K562 (cell line): ENCODE results near the gene HEMGN. TPM values are rescaled to one million over a fixed set of nuclear protein-coding genes. Genes with fewer than 3 reads are reported as not detected.

Source experiments
- ADNP ChIP-seq: fragments of 200-800 bp; sonication (Bioruptor generic); IDR thresholded peaks from 2 replicates; pipeline ENCODE4 v1.6.1; 2016; ENCODE audit warnings: missing genetic modification characterization, missing compliant biosample characterization
- ATF1 ChIP-seq, 2 experiments: fragments of 450-650 bp in 1 of 2; IDR thresholded peaks; 2 replicates each; pipeline ENCODE4 v1.6.1; 2016; ENCODE audit warnings: missing compliant biosample characterization in 1 of 2, missing genetic modification characterization in 1 of 2
- BCL6 ChIP-seq: fragments of 250-450 bp; sonication (Bioruptor Pico); IDR thresholded peaks from 2 replicates; pipeline ENCODE4 v1.4.0; 2020
- CBFA2T2 ChIP-seq: fragments of 450-650 bp; conservative IDR thresholded peaks from 2 replicates; pipeline ENCODE4 v1.6.1; 2017; ENCODE audit warnings: mild to moderate bottlenecking
- CBX5 ChIP-seq: IDR thresholded peaks from 2 replicates; pipeline ENCODE4 v1.6.1; 2014; ENCODE audit warnings: low read depth, borderline replicate concordance
- CSDE1 ChIP-seq, 2 experiments: fragments of 450-650 bp; IDR thresholded peaks; 2 replicates each; pipeline ENCODE4 v1.6.1; 2016; ENCODE audit warnings: mild to moderate bottlenecking in 1 of 2
- CXXC5 ChIP-seq: fragments of 250-450 bp; sonication (Bioruptor Pico); IDR thresholded peaks from 2 replicates; pipeline ENCODE4 v1.8.0; 2022; ENCODE audit warnings: inconsistent platforms, mild to moderate bottlenecking, moderate library complexity
- FOXP1 ChIP-seq: sonication (generic); formaldehyde crosslinking; IDR thresholded peaks from 2 replicates; pipeline ENCODE4 v1.8.0; 2022; ENCODE audit warnings: mild to moderate bottlenecking, missing genetic modification reagents
- MAFF ChIP-seq: IDR thresholded peaks from 2 replicates; pipeline ENCODE4 v1.6.1; 2012; ENCODE audit warnings: low read length, improper control_type of control experiment
- MED1 ChIP-seq: sonication (generic); formaldehyde crosslinking; IDR thresholded peaks from 2 replicates; pipeline ENCODE4 v1.8.1; 2023; ENCODE audit warnings: missing genetic modification reagents, borderline replicate concordance
- MITF ChIP-seq: IDR thresholded peaks from 2 replicates; pipeline ENCODE4 v1.6.1; 2014; ENCODE audit warnings: antibody characterized with exemption
- MLX ChIP-seq, 2 experiments: fragments of 450-650 bp in 1 of 2; sonication (generic) in 1 of 2; formaldehyde crosslinking; conservative IDR thresholded peaks; 2 replicates each; pipeline versions ENCODE4 v1.4.0 to v1.8.1; 2020 to 2022; ENCODE audit warnings: mild to moderate bottlenecking in 1 of 2, missing genetic modification reagents in 1 of 2
- MTA3 ChIP-seq: fragments of 450-650 bp; formaldehyde crosslinking; IDR thresholded peaks from 2 replicates; pipeline ENCODE4 v1.6.1; 2017; ENCODE audit warnings: mild to moderate bottlenecking, borderline replicate concordance
- NCOA6 ChIP-seq: fragments of 450-650 bp; IDR thresholded peaks from 2 replicates; pipeline ENCODE4 v1.6.1; 2017; ENCODE audit warnings: mild to moderate bottlenecking
- PHF8 ChIP-seq: fragments of 200-600 bp; sonication (generic); IDR thresholded peaks from 2 replicates; pipeline ENCODE4 v1.6.1; 2012; ENCODE audit warnings: mixed run types, mild to moderate bottlenecking, inconsistent platforms, low read length, moderate library complexity, borderline replicate concordance
- PTTG1 ChIP-seq: fragments of 450-650 bp; IDR thresholded peaks from 2 replicates; pipeline ENCODE4 v1.6.1; 2016; ENCODE audit warnings: low read depth, mild to moderate bottlenecking, missing genetic modification characterization, missing compliant biosample characterization
- PURB ChIP-seq: sonication (generic); formaldehyde crosslinking; IDR thresholded peaks from 2 replicates; pipeline ENCODE4 v1.9.0; 2021; ENCODE audit warnings: low read depth, mild to moderate bottlenecking, missing genetic modification reagents
- RBM39 ChIP-seq: fragments of 200-400 bp; formaldehyde crosslinking; optimal IDR thresholded peaks from 2 replicates; pipeline ENCODE3; 2018; ENCODE audit warnings: low read depth, low read length
- SIN3A ChIP-seq, 2 experiments: fragments of 150-350 bp in 1 of 2; IDR thresholded peaks; 2 replicates each; pipeline ENCODE4 v1.6.1; 2011 to 2016; ENCODE audit warnings: borderline replicate concordance in 2 of 2, low read depth in 2 of 2, low read length in 2 of 2, mild to moderate bottlenecking in 2 of 2, moderate library complexity in 2 of 2; ENCODE audit not compliant: control insufficient read depth in 1 of 2
- SMAD1 ChIP-seq: fragments of 150-350 bp; IDR thresholded peaks from 2 replicates; pipeline ENCODE4 v1.6.1; 2014; ENCODE audit warnings: low read length, low read depth; ENCODE audit not compliant: partially characterized antibody
- SMC3 ChIP-seq: conservative IDR thresholded peaks from 2 replicates; pipeline ENCODE4 v1.6.1; 2011; ENCODE audit warnings: low read depth, low read length, improper control_type of control experiment; ENCODE audit not compliant: insufficient read depth
- SP1 ChIP-seq: sonication (generic); formaldehyde crosslinking; IDR thresholded peaks from 2 replicates; pipeline ENCODE4 v1.8.1; 2022; ENCODE audit warnings: mild to moderate bottlenecking, missing genetic modification reagents
- TARDBP ChIP-seq: fragments of 450-650 bp; IDR thresholded peaks from 2 replicates; pipeline ENCODE4 v1.6.1; 2016
- TCF7L2 ChIP-seq: fragments of 150-350 bp; IDR thresholded peaks from 2 replicates; pipeline ENCODE4 v1.6.1; 2016; ENCODE audit warnings: low read depth, mild to moderate bottlenecking, low read length, moderate library complexity
- ZBTB17 ChIP-seq: fragments of 450-650 bp; formaldehyde crosslinking; IDR thresholded peaks from 2 replicates; pipeline ENCODE4 v1.4.0; 2020; ENCODE audit warnings: mild to moderate bottlenecking
- ZNF133 ChIP-seq: fragments of 250-450 bp; sonication (Bioruptor Pico); IDR thresholded peaks from 2 replicates; pipeline ENCODE4 v1.4.0; 2020; ENCODE audit warnings: mild to moderate bottlenecking
- ZNF274 ChIP-seq: IDR thresholded peaks from 2 replicates; pipeline ENCODE4 v1.6.1; 2011; ENCODE audit warnings: low read depth, mild to moderate bottlenecking, low read length, moderate library complexity, borderline replicate concordance
- ZNF778 ChIP-seq: fragments of 450-650 bp; formaldehyde crosslinking; IDR thresholded peaks from 2 replicates; pipeline ENCODE4 v1.4.0; 2020; ENCODE audit warnings: mild to moderate bottlenecking, moderate library complexity
- ZNF780A ChIP-seq: fragments of 250-450 bp; sonication (Bioruptor Pico); IDR thresholded peaks from 2 replicates; pipeline ENCODE4 v1.5.0; 2021; ENCODE audit warnings: mild to moderate bottlenecking
- polyA plus RNA-seq, 8 experiments: library from polyadenylated mRNA; depleted of rRNA in 4 of 8; stranded (reverse) in 5 of 8; unstranded in 3 of 8; fragments of >200 nt; fragmentation: Nextera tagmentation in 2 of 8; fragmentation: Illumina TruSeq in 1 of 8; extraction: Ambion mirVana in 2 of 8; extraction: Trizol in 1 of 8; gene quantifications; 2 replicates each; pipeline versions ENCODE4 v1.2.1 to v1.2.3, GENCODE V29; 2011 to 2014; ENCODE audit warnings: inconsistent platforms in 1 of 8, missing spikeins in 1 of 8
- total RNA-seq, 7 experiments: library from RNA; depleted of rRNA in 6 of 7; stranded (reverse); fragments of >200 nt in 6 of 7; fragmentation: Illumina TruSeq in 2 of 7; extraction: Trizol in 2 of 7; gene quantifications; 2 replicates each; pipeline versions ENCODE4 v1.2.1 to v1.2.3, GENCODE V29; 2011 to 2021; ENCODE audit warnings: low replicate concordance in 1 of 7

Gene HEMGN
- total and polyA plus RNA-seq, 9 of the 15 experiments (the other 6 are each of a cell fraction or from before 2014, with no cell fraction given) = 56.3 to 258 (median 137) TPM

GRCh38 chr9:97982683-97983588 lies 45.0 kb upstream of the HEMGN start, which contains the start of gene ANP32B (continued):
- TF ChIP-seq ZNF778 = no peak
- 0 out of 2 replicates have a peak, but pooled peaks have one; percentile 61 for TF ChIP-seq BCL6 (CRISPR knock-in tag)
- TF ChIP-seq ZBTB17 (CRISPR knock-in tag) = peak; percentile 98
- TF ChIP-seq MLX (CRISPR knock-in tag; conservative IDR thresholded peaks at IDR 0.05) = no peak
- TF ChIP-seq CSDE1 (IDR thresholded peaks at IDR 0.05) = no peak
- TF ChIP-seq MAFF = no peak
- no peak; the same call in 1 of the 2 replicates for TF ChIP-seq MED1
- TF ChIP-seq CXXC5 (CRISPR knock-in tag) = peak; percentile 85
- no peak for TF ChIP-seq CBFA2T2
- TF ChIP-seq PTTG1 = no peak
- peak; percentile 48; the same call in 1 of the 2 replicates for TF ChIP-seq SP1
- no peak for TF ChIP-seq RBM39
- no peak for TF ChIP-seq ATF1 (CRISPR knock-in tag; IDR thresholded peaks at IDR 0.05)
- TF ChIP-seq ATF1 (tag; IDR thresholded peaks at IDR 0.05) = peak; percentile 76
- no peak for TF ChIP-seq ZNF274
- peak; percentile 32 for TF ChIP-seq SMAD1
- no peak for TF ChIP-seq NCOA6
- TF ChIP-seq ZNF780A (CRISPR knock-in tag) = no peak
- peak; percentile 74 for TF ChIP-seq MTA3
- no peak for TF ChIP-seq ADNP (tag)
- TF ChIP-seq SMC3 = no peak; the same call in 1 of the 2 replicates
- peak; percentile 98 for TF ChIP-seq FOXP1 (CRISPR knock-in tag)
- TF ChIP-seq TARDBP = no peak; the same call in 1 of the 2 replicates
- TF ChIP-seq TCF7L2 = no peak
- no peak for TF ChIP-seq PURB (CRISPR knock-in tag)
- TF ChIP-seq ZNF133 = no peak
- no peak for TF ChIP-seq CBX5
- TF ChIP-seq MITF = 0 out of 2 replicates have a peak, but pooled peaks have one; percentile 38
- peak; percentile 60 to 68; a peak in 2 of 4 replicates for TF ChIP-seq SIN3A (IDR thresholded peaks at IDR 0.05; ENCODE audit: borderline replicate concordance in 2 of 2, control insufficient read depth in 1 of 2, low read depth in 2 of 2, low read length in 2 of 2)
- peak; percentile 55 for TF ChIP-seq PHF8
